WTC11 (cell line): ENCODE data around the gene AUP1. TPM values are rescaled to one million over a fixed set of nuclear protein-coding genes. Genes with fewer than 3 reads are reported as not detected.

ENCODE experiments used
- ATAC-seq: fragments of 200-7000 bp; cut with Tn5 transposase; 2 replicates; pipeline ENCODE4 v1.10.0; 2021; ENCODE audit warnings: mild to moderate bottlenecking, moderate library complexity
- CTCF ChIA-PET: fragments of 300-600 bp; sonication (Branson Sonifier 250); formaldehyde crosslinking; loops from one replicate; lab custom pipeline; 2021; ENCODE audit warnings: antibody characterized with exemption; lab: Charles Lee
- POLR2A ChIA-PET: fragments of 350-600 bp; sonication (Branson Sonifier 250); formaldehyde crosslinking; loops from one replicate; lab custom pipeline; 2021; ENCODE audit warnings: antibody characterized with exemption; lab: Charles Lee
- DNase-seq: peaks from one replicate; pipeline ENCODE4 v3.0.0; 2021; ENCODE audit warnings: low spot score
- H3K27ac Mint-ChIP-seq: 2 replicates; pipeline ENCODE4 v1.8.0; 2021; ENCODE audit warnings: mixed read lengths
- H3K27me3 Mint-ChIP-seq: 2 replicates; pipeline ENCODE4 v1.8.0; 2021; ENCODE audit warnings: low read depth, mild to moderate bottlenecking, moderate library complexity, mixed read lengths
- H3K36me3 Mint-ChIP-seq: 2 replicates; pipeline ENCODE4 v1.8.0; 2021; ENCODE audit warnings: mixed read lengths
- H3K4me1 Mint-ChIP-seq: 2 replicates; pipeline ENCODE4 v1.8.0; 2022; ENCODE audit warnings: mixed read lengths
- H3K4me3 Mint-ChIP-seq: 2 replicates; pipeline ENCODE4 v1.8.0; 2021; ENCODE audit warnings: mild to moderate bottlenecking, moderate library complexity, mixed read lengths
- H3K9me3 Mint-ChIP-seq: 2 replicates; pipeline ENCODE4 v1.8.0; 2021; ENCODE audit warnings: mixed read lengths
- ATF3 ChIP-seq: sonication (generic); formaldehyde crosslinking; conservative IDR thresholded peaks from 2 replicates; pipeline ENCODE4 v1.8.1; 2022; ENCODE audit warnings: mild to moderate bottlenecking, missing genetic modification reagents
- CBFB ChIP-seq: sonication (generic); formaldehyde crosslinking; IDR thresholded peaks from 2 replicates; pipeline ENCODE4 v1.8.1; 2022; ENCODE audit warnings: mild to moderate bottlenecking, low read depth, missing genetic modification reagents
- CREM ChIP-seq: sonication (generic); formaldehyde crosslinking; IDR thresholded peaks from 2 replicates; pipeline ENCODE4 v1.8.1; 2022; ENCODE audit warnings: mild to moderate bottlenecking, missing genetic modification reagents, moderate library complexity
- E2F4 ChIP-seq: sonication (generic); formaldehyde crosslinking; IDR thresholded peaks from 2 replicates; pipeline ENCODE4 v1.8.1; 2022; ENCODE audit warnings: low read depth, mild to moderate bottlenecking, moderate library complexity, missing genetic modification reagents, borderline replicate concordance
- ELF4 ChIP-seq: sonication (generic); formaldehyde crosslinking; IDR thresholded peaks from 2 replicates; pipeline ENCODE4 v1.8.1; 2022; ENCODE audit warnings: low read depth, mild to moderate bottlenecking, moderate library complexity, missing genetic modification reagents
- EMX1 ChIP-seq: fragments of 250-450 bp; sonication (Bioruptor Pico); IDR thresholded peaks from 2 replicates; pipeline ENCODE4 v1.8.0; 2021; ENCODE audit warnings: mild to moderate bottlenecking
- FOXJ3 ChIP-seq: sonication (generic); formaldehyde crosslinking; IDR thresholded peaks from 2 replicates; pipeline ENCODE4 v1.9.0; 2021; ENCODE audit warnings: missing genetic modification reagents, mild to moderate bottlenecking, borderline replicate concordance
- FOXP1 ChIP-seq: sonication (generic); formaldehyde crosslinking; IDR thresholded peaks from 2 replicates; pipeline ENCODE4 v1.8.0; 2022; ENCODE audit warnings: missing genetic modification reagents, mild to moderate bottlenecking, moderate library complexity, borderline replicate concordance
- GABPB1 ChIP-seq: sonication (generic); formaldehyde crosslinking; IDR thresholded peaks from 2 replicates; pipeline ENCODE4 v1.8.1; 2023; ENCODE audit warnings: mild to moderate bottlenecking, missing genetic modification reagents
- HMGA2 ChIP-seq: fragments of 250-450 bp; sonication (Bioruptor Pico); IDR thresholded peaks from 2 replicates; pipeline ENCODE4 v1.4.0; 2021; ENCODE audit warnings: mild to moderate bottlenecking, moderate library complexity
- JUN ChIP-seq: sonication (generic); formaldehyde crosslinking; IDR thresholded peaks from 2 replicates; pipeline ENCODE4 v1.8.0; 2023; ENCODE audit warnings: mild to moderate bottlenecking, missing genetic modification reagents
- MAX ChIP-seq: sonication (generic); formaldehyde crosslinking; IDR thresholded peaks from 2 replicates; pipeline ENCODE4 v1.8.0; 2022; ENCODE audit warnings: mild to moderate bottlenecking, missing genetic modification reagents
- MXD4 ChIP-seq: fragments of 250-450 bp; sonication (Bioruptor Pico); IDR thresholded peaks from 2 replicates; pipeline ENCODE4 v1.8.0; 2021; ENCODE audit warnings: mild to moderate bottlenecking, moderate library complexity, borderline replicate concordance
- MYBL2 ChIP-seq: sonication (generic); formaldehyde crosslinking; IDR thresholded peaks from 2 replicates; pipeline ENCODE4 v1.8.1; 2023; ENCODE audit warnings: mild to moderate bottlenecking, moderate library complexity, missing genetic modification reagents
- NR2C2 ChIP-seq: sonication (generic); formaldehyde crosslinking; IDR thresholded peaks from 2 replicates; pipeline ENCODE4 v1.8.0; 2022; ENCODE audit warnings: mild to moderate bottlenecking, missing genetic modification reagents
- RORB ChIP-seq: fragments of 250-450 bp; sonication (Bioruptor Pico); IDR thresholded peaks from 2 replicates; pipeline ENCODE4 v1.9.0; 2021; ENCODE audit warnings: mild to moderate bottlenecking
- SOX15 ChIP-seq: fragments of 250-450 bp; sonication (Bioruptor Pico); IDR thresholded peaks from 2 replicates; pipeline ENCODE4 v1.9.0; 2021; ENCODE audit warnings: mild to moderate bottlenecking
- ZBTB21 ChIP-seq: sonication (generic); formaldehyde crosslinking; IDR thresholded peaks from 2 replicates; pipeline ENCODE4 v1.8.1; 2023; ENCODE audit warnings: mild to moderate bottlenecking, missing genetic modification reagents, borderline replicate concordance
- ZBTB43 ChIP-seq: sonication (generic); formaldehyde crosslinking; IDR thresholded peaks from 2 replicates; pipeline ENCODE4 v1.8.1; 2023; ENCODE audit warnings: mild to moderate bottlenecking, missing genetic modification reagents
- ZNF121 ChIP-seq: sonication (generic); formaldehyde crosslinking; IDR thresholded peaks from 2 replicates; pipeline ENCODE4 v1.8.0; 2023; ENCODE audit warnings: missing genetic modification reagents
- ZNF423 ChIP-seq: fragments of 250-450 bp; sonication (Bioruptor Pico); IDR thresholded peaks from 2 replicates; pipeline ENCODE4 v2.1.2; 2022; ENCODE audit warnings: mild to moderate bottlenecking, moderate library complexity
- ZNF671 ChIP-seq: fragments of 250-450 bp; sonication (Bioruptor Pico); IDR thresholded peaks from 2 replicates; pipeline ENCODE4 v1.8.0; 2021; ENCODE audit warnings: mild to moderate bottlenecking
- total RNA-seq: library from RNA; stranded (reverse); gene quantifications from 3 replicates; pipeline ENCODE4 v1.2.3, GENCODE V29; 2021
- TF ChIP-seq, protein P1 (sequence below): sonication (generic); formaldehyde crosslinking; IDR thresholded peaks from 2 replicates; pipeline ENCODE4 v1.8.1; 2023; ENCODE audit warnings: mild to moderate bottlenecking, moderate library complexity, missing genetic modification reagents
- TF ChIP-seq, protein P2 (sequence below): fragments of 250-450 bp; sonication (Bioruptor Pico); IDR thresholded peaks from 2 replicates; pipeline ENCODE4 v2.1.2; 2022; ENCODE audit warnings: mild to moderate bottlenecking, moderate library complexity
- TF ChIP-seq, protein P3 (sequence below): fragments of 250-450 bp; sonication (Bioruptor Pico); IDR thresholded peaks from 2 replicates; pipeline ENCODE4 v1.8.0; 2021; ENCODE audit warnings: mild to moderate bottlenecking

The AUP1 gene
- total RNA-seq, 1 experiment from 2014 or later: 84.9 TPM

- TF ChIP-seq ATF3 (CRISPR knock-in tag) (no peak), MYBL2 (CRISPR knock-in tag) (no peak), NR2C2 (CRISPR knock-in tag) (no peak), MAX (no peak), CREM (no peak), ELF4 (CRISPR knock-in tag) (no peak), MXD4 (CRISPR knock-in tag) (no peak), SOX15 (CRISPR knock-in tag) (no peak), CBFB (CRISPR knock-in tag) (no peak), HMGA2 (no peak), ZBTB21 (CRISPR knock-in tag) (no peak), GABPB1 (CRISPR knock-in tag) (no peak), JUN (CRISPR knock-in tag) (no peak), EMX1 (CRISPR knock-in tag) (no peak), ZNF121 (CRISPR knock-in tag) (no peak)
- TF ChIP-seq, protein P1, sequence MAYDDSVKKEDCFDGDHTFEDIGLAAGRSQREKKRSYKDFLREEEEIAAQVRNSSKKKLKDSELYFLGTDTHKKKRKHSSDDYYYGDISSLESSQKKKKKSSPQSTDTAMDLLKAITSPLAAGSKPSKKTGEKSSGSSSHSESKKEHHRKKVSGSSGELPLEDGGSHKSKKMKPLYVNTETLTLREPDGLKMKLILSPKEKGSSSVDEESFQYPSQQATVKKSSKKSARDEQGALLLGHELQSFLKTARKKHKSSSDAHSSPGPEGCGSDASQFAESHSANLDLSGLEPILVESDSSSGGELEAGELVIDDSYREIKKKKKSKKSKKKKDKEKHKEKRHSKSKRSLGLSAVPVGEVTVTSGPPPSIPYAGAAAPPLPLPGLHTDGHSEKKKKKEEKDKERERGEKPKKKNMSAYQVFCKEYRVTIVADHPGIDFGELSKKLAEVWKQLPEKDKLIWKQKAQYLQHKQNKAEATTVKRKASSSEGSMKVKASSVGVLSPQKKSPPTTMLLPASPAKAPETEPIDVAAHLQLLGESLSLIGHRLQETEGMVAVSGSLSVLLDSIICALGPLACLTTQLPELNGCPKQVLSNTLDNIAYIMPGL (CRISPR knock-in tag): no peak
- TF ChIP-seq, protein P2, sequence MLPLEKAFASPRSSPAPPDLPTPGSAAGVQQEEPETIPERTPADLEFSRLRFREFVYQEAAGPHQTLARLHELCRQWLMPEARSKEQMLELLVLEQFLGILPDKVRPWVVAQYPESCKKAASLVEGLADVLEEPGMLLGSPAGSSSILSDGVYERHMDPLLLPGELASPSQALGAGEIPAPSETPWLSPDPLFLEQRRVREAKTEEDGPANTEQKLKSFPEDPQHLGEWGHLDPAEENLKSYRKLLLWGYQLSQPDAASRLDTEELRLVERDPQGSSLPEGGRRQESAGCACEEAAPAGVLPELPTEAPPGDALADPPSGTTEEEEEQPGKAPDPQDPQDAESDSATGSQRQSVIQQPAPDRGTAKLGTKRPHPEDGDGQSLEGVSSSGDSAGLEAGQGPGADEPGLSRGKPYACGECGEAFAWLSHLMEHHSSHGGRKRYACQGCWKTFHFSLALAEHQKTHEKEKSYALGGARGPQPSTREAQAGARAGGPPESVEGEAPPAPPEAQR (CRISPR knock-in tag): no peak
- TF ChIP-seq, all 79 proteins: peak for 0
- no peaks in the 10 kb centered on the region for H3K9me3 Mint-ChIP-seq
- POLR2A ChIA-PET: no interaction called here
- H3K4me3 Mint-ChIP-seq: no peak overlapping the region
- H3K4me1 Mint-ChIP-seq: peaks cover 11% of the 10 kb centered on the region
- CTCF ChIA-PET: no interaction called here
- ATAC-seq: no peak
- DNase-seq: no peak
- no peak overlapping the region for H3K27ac Mint-ChIP-seq
- H3K27me3 Mint-ChIP-seq: 0 out of 2 replicates have a peak, but pooled peaks cover 3% of the 10 kb centered on the region
- H3K36me3 Mint-ChIP-seq: peaks cover 16% of the 10 kb centered on the region
Observed at GRCh38 chr2:74534411-74534810, 4.9 kb upstream of the AUP1 start.

DNA sequence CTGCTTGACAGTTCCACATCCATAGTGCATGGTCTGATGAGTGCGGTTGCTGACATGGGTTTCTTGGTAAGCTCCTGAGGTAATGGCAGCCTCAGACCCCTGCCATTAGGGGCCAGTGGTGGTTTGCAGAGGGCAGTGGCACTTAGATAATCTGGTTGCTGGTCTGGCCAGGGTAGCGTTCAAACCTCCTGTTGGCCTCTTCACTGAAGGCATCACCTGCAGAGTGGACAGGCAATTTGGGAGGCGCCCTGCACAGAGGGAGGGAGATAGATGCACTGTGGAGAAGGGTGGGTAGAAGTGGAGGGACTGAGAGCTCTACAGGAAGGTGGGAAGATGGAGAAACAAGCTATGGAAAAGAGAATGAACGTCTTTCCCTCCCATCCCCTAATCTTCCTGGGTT, 4.0 kb upstream of the AUP1 start:
- DNase-seq: no peak
- no peak overlapping the region for H3K4me3 Mint-ChIP-seq
- ChIA-PET CTCF (interaction anchor here (1.1 kb wide), 1 partner anchor 50 kb away, joined by 3 read pairs; the partner anchor contains the start of gene TTC31), POLR2A (no interaction called here)
- no peak for ATAC-seq
- H3K36me3 Mint-ChIP-seq: peaks cover 16% of the 10 kb centered on the region
- H3K4me1 Mint-ChIP-seq: peaks cover 14% of the 10 kb centered on the region
- no peak overlapping the region for H3K27ac Mint-ChIP-seq
- no peak for TF ChIP-seq RORB (CRISPR knock-in tag)
- TF ChIP-seq, protein P3, sequence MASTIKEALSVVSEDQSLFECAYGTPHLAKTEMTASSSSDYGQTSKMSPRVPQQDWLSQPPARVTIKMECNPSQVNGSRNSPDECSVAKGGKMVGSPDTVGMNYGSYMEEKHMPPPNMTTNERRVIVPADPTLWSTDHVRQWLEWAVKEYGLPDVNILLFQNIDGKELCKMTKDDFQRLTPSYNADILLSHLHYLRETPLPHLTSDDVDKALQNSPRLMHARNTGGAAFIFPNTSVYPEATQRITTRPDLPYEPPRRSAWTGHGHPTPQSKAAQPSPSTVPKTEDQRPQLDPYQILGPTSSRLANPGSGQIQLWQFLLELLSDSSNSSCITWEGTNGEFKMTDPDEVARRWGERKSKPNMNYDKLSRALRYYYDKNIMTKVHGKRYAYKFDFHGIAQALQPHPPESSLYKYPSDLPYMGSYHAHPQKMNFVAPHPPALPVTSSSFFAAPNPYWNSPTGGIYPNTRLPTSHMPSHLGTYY (CRISPR knock-in tag): no peak
- TF ChIP-seq ZNF121 (CRISPR knock-in tag): no peak
- TF ChIP-seq FOXJ3 (CRISPR knock-in tag): no peak
- no peak for TF ChIP-seq ZNF423 (CRISPR knock-in tag)
- no peak for TF ChIP-seq ELF4 (CRISPR knock-in tag)
- no peak for TF ChIP-seq ZNF671 (CRISPR knock-in tag)
- no peak for TF ChIP-seq ZBTB43 (CRISPR knock-in tag)
- no peak for TF ChIP-seq GABPB1 (CRISPR knock-in tag)
- no peak for TF ChIP-seq FOXP1 (CRISPR knock-in tag)
- TF ChIP-seq, protein P1 (CRISPR knock-in tag): no peak
- TF ChIP-seq E2F4 (CRISPR knock-in tag): no peak
- TF ChIP-seq, all 79 proteins: peak for 0
- Mint-ChIP-seq H3K27me3 (0 out of 2 replicates have a peak, but pooled peaks cover 3% of the 10 kb centered on the region), H3K9me3 (no peaks in the 10 kb centered on the region)
